GM12873 (cell line): Measurements from ENCODE around the gene ALG8.

Experiments
- TF ChIP-seq, protein P1 (sequence below): IDR thresholded peaks from 2 replicates; pipeline ENCODE4 v1.5.1; 2012; ENCODE audit warnings: low read depth, mild to moderate bottlenecking, moderate library complexity, low read length, control low read depth; ENCODE audit not compliant: insufficient read depth; ENCODE audit errors: missing control alignments

ALG8 gene

DNA sequence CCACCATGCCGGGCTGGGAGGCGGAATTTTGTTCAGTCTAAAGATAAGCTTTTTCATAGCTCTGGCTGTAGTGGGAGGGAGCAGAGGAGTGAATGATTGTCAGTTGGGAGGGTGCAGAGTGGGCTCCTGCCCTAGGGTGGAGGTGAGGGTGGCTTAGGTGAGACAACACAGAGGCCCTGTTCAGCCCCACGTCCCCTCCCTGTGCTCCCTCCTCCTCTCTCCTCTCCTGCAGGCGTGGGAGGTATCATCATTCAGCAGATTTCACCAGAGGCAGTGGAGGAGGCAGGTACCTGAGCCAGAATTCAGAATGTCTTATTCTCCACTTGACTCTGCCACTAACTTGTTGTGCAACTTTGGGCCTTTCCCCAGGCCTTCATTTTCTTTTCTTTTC is 77.5 kb downstream of the ALG8 start:
- TF ChIP-seq, protein P1, sequence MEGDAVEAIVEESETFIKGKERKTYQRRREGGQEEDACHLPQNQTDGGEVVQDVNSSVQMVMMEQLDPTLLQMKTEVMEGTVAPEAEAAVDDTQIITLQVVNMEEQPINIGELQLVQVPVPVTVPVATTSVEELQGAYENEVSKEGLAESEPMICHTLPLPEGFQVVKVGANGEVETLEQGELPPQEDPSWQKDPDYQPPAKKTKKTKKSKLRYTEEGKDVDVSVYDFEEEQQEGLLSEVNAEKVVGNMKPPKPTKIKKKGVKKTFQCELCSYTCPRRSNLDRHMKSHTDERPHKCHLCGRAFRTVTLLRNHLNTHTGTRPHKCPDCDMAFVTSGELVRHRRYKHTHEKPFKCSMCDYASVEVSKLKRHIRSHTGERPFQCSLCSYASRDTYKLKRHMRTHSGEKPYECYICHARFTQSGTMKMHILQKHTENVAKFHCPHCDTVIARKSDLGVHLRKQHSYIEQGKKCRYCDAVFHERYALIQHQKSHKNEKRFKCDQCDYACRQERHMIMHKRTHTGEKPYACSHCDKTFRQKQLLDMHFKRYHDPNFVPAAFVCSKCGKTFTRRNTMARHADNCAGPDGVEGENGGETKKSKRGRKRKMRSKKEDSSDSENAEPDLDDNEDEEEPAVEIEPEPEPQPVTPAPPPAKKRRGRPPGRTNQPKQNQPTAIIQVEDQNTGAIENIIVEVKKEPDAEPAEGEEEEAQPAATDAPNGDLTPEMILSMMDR: no peak

DNA sequence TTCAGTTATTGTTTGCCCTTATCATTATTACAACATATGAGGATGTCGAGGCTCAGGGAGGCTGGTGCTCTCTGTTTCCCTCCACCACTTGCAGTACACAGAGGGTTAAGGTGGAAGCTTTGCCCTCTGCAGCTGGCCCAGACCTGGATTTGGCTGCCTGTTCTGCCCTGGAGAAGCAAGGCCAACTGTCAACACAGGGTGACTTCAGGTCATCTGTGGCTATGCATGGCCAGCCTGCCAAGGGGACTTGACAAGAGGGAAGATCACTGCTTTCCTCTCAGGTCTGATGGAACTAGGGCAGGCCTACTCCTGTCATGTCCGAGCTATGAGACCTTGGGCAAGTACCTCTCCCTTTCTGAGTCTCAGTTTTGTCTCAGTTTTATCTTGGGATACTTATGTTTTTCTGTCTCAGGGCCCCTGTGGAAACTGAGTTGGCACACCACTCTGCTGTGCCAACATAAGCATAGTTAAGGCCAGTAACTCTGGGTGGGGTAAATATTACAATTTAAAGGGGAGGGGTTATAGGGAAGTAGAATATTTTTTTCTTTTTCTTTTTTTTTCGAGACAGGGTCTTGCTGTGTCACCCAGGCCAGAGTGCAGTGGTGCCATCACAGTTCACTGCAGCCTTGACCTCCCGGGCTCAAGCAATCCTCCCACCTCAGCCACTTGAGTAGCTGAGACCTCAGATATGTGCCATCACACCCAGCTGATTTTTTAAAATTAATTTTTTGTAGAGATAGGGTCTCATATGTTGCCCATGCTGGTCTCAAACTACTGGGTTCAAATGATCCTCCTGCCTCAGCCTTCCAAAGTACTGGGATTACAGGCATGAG is 78.1 kb downstream of the ALG8 start:
- TF ChIP-seq, protein P1: no peak

DNA sequence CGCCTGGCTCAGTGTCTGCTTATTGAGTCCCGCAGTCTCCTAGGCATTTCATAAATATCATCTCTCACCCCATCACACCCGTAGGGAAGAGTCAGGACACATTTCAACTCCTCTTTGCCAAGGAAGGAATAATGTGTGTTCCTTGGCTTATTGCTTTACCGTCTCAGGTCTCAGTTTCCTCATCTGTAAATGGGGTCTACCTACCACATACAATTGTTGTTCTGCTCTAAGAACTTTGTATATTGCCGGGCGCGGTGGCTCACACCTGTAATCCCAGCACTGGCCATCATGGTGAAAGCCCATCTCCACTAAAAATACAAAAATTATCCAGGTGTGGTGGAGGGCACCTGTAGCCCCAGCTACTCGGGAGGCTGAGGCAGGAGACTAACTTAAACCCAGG is 78.9 kb downstream of the ALG8 start:
- TF ChIP-seq, protein P1: no peak

DNA sequence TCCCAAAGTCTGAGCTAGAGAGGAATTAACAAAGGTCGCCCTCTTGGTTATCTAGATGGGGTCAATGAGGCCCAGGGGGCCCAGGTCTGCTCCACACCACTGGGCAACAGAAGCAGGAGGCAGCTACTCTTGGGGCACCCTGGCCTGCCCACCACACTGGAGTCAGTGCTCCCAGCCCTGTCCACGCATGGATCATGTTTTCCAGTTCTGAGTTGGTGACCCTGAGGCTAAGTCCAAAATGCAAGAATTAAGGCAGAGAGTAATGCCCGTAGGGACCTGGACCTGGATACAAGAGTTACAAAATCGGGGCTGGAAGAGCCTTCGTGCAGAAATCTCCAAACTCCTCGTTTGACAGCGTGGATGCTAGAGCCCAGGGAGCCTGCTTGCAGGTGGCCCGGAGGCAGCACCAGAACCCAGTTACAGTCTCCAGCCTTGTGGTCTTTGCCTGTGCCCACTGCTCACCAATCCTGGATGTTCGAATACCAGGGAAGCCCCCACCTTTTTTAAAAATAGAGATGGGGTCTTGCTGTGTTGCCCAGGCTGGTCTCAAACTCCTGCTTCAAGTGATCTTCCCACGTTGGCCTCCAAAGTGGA is 81.9 kb downstream of the ALG8 start:
- TF ChIP-seq, protein P1: no peak

DNA sequence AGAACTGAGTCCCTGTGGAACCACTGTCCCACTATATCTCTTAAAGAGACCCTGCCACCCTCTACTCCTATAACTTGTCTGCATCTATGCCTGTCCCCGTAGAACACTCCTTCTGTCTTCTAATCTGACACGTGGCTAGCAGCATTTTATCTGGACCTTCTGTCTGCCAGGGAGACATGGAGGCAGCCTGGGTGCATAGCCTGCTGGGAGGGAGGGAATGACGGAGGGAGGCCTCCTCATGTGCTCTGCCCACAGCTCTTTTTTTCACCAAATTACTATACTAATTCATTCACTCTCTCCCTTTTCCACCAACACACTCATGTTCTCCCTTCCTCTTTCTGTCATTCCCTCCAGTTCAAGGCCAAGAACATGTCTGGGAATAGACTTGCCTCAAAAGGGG is 83.3 kb downstream of the ALG8 start:
- TF ChIP-seq, protein P1: no peak

DNA sequence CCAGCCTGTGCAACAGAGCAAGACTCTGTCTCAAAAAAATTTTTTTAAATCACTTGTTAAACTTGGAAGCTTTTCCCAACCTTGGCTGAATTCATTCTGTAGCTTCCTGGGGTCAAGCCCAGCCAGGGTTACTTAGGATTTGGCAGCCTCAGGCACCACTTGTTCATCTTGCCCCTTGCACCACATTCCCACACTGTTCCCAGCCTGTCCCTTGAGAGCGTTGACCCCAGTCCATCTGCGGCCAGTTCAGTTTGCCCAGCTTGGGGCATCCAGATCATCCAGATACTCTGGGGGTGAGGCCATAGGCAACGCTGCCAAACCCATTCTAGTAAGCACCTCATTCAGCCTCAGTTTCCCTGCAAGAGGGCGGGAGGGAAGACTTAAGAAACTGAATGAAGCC is 84.5 kb downstream of the ALG8 start:
- TF ChIP-seq, protein P1: no peak

DNA sequence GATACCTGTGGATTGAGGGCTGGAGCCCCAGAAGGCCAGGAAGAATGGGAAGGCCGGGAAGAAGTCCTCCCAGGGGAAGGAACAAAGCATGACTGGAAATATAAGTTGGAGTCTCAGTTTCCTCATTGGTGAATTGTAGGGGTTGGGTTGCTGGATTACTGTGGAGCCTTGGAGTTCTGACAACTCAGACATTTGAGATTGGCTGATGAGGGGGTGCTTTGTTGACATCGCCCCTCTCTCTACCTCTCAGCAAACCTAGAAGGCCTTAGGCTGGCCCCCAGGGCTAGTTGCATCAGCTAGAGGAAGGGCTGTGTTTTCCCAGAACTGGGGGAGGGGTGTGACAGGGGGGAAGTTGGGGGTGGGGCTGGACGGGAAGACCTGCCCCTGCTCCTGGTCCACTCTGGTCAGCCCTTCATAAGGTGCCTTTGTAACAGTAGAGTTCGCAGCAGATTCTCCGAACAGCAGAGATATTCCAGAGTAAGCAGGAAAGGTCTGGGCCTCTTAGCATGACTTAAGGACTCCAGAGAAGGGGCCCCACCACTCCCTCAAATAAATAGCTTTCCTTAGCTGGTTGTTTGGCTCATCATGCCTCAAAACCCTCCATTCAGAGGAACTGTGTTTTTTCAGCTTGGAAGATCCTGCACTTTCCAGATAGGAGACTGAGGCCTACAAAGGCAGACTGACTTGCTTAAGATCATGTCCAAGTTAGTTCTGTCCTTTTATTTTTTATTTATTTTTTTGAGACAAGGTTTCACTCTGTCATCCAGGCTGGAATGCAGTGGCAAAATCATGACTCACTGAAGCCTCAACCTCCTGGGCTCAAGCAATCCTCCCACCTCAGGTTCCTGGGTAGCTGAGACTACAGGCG is 88.2 kb downstream of the ALG8 start:
- TF ChIP-seq, protein P1: no peak
